Hippocampal formation (tissue), 2 donors: ENCODE data around the gene HNRNPL.
"Not testable (repeated sequence)": the region's sequence is repeated elsewhere in the genome, so short reads cannot be mapped to it uniquely, and the experiment has no call there.

Experiments
- DNase-seq, 2 donors: peaks; one replicate each; lab custom pipeline; 2025; lab: John Stamatoyannopoulos, UW

The HNRNPL gene

DNA sequence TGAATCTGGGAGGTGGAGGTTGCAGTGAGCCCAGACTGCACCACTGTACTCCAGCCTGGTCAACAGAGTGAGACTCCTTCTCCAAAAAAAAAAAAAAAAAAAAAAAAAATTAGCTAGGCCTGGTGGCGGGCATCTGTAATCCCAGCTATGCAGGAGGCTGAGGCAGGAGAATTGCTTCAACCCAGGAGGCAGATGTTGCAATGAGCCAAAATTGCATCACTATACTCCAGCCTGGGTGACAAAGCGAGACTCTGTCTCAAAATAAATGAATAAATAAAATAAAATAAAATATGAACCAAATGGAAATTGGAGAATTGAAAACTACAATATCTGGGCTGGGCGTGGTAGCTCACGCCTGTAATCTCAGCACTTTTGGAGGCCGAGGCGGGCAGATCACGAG, 20.6 kb downstream of the HNRNPL start:
- not testable (repeated sequence) for DNase-seq

DNA sequence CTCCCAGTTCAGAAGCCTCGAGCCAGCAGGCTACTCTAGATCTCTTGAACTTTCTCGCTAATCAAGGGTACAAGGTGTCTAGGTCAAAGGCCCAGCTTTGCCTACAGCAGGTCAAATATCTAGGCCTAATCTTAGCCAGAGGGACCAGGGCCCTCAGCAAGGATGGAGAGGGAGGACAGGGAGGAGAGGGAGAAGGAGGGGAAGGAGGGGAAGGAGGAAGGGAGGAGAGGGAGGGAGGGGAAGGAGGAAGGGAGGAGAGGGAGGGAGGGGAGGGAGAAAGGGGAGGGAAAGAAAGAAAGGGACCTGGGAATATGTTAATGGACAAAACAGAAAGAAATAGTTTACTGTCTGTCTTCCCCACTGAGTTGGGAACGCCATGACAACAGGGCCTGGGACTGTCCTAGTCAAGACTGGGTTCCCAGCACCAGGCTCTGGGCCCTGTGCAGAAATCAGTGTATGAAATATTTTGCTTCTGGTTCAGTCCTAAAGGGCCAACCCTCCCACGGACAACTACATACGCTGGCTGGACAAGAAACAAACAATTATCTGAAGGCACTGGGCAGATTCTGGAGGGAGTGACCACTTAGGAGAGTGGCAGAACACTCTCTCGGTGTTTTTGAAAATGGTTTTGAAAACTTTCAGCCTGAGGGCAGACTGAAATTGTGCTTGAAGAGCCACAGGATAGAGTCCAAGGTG, 22.8 kb downstream of the HNRNPL start:
- no peak for DNase-seq

DNA sequence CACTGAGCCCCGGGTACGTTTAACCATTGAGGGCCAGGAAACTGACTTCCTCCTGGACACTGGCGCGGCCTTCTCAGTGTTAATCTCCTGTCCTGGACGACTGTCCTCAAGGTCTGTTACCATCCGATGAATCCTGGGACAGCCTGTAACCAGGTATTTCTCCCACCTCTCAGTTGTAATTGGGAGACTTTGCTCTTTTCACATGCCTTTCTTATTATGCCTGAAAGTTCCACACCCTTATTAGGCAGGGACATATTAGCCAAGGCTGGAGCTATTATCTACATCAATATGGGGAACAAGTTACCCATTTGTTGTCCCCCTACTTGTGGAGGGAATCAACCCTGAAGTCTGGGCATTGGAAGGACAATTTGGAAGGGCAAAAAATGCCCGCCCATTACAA, 23.9 kb downstream of the HNRNPL start:
- DNase-seq: not testable (repeated sequence)

DNA sequence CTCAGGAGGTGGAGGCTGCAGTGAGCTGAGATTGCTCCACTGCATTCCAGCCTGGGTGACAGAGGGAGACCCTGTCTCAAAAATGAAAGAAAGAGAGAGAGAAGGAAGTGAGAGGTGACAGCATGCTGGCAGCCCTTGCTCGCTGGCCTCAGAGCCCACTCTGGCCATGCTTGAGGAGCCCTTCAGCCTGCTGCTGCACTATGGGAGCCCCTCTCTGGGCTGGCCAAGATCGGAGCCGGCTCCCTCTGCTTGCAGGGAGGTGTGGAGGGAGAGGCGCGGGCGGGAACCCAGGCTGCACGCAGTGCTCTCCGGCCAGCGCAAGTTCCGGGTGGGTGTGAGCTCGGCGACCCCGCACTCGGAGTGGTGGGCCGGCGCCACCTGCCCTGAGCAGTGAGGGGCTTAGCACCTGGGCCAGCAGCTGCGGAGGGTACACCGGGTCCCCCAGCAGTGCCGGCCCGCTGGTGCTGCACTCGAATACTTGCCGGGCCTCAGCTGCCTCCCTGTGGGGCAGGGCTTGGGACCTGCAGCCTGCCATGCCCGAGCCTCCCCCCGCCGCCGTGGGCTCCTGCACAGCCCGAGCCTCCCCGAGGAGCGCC, 28.5 kb downstream of the HNRNPL start:
- DNase-seq: not testable (repeated sequence)

DNA sequence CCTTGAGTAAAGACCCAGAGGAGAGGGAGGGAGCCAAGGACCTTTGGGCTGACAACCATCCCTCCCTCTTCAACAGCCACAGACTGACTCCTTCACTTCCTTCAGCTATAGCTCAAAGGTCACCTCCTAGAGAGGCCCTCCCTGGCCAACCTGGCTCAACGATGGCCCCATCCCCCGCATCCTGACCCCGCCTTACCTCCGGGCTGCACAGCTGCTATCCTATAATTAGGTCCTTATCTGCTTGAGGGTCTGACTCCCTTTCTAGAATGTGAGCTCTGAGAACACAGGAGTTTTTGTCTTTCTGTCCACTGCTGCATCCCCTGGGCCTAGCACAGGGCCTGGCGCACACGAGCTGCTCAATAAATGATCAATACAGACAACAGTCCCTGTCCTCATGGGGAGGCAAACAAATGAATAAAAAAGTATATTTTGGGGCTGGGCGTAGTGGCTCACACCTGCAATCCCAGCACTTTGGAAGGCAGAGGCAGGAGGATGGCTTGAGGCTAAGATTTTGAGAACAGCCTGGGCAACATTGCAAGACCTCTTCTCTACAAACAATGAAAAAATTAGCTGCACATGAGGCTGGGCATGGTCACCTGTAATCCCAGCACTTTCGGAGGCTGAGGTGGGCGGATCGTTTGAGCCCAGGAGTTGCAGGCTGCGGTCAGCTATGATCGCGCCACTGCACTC, 30.4 kb downstream of the HNRNPL start:
- DNase-seq: no peak

DNA sequence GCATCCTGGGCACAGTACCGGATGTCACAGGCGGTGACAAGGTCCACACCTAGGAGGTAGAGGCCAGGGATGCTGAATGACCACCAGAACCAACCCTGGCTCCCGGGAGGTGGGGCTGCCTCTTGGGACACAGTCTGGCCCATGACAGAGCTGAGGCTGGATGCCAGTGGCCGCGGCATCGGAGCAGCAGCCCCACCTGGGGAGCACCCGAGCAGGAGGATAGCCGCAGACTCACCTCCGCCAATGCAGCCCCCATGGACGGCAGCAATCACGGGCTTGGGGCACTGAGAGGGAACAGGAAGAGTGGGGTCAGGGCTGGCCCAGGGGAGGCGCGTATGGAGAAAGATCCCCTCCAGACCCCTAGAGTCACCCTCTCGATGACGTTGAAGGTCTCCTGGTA, 32.7 kb downstream of the HNRNPL start:
- no peak for DNase-seq

DNA sequence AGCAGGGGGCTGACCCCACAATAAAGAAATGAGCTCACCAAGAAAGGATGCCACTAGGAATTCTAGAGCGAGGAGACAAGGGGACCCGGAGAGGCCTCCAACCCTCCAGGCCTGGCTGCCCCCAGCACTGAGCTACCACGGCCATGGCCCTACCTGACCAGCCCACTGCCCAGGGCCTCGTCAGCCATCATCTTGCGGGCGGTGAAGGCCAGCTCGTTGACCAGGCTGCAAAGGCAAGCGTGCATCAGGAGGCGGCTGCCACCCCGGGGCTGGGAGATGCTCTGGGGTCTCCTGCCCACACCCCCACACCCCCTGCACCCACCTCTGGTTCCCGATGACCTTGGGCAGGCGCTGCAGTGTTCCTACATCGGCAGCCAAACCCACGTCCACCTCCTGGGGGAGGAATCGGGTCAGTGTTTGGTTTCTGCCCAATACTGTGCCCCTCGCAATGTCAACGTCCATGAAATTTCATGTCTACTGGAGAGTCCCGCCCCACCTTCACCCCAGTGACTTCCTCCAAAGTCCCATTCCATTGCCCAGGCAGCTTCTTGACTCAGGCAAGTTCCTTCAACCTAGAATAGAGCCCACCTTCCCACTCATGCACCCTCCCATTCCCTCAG, 33.5 kb downstream of the HNRNPL start:
- no peak for DNase-seq

DNA sequence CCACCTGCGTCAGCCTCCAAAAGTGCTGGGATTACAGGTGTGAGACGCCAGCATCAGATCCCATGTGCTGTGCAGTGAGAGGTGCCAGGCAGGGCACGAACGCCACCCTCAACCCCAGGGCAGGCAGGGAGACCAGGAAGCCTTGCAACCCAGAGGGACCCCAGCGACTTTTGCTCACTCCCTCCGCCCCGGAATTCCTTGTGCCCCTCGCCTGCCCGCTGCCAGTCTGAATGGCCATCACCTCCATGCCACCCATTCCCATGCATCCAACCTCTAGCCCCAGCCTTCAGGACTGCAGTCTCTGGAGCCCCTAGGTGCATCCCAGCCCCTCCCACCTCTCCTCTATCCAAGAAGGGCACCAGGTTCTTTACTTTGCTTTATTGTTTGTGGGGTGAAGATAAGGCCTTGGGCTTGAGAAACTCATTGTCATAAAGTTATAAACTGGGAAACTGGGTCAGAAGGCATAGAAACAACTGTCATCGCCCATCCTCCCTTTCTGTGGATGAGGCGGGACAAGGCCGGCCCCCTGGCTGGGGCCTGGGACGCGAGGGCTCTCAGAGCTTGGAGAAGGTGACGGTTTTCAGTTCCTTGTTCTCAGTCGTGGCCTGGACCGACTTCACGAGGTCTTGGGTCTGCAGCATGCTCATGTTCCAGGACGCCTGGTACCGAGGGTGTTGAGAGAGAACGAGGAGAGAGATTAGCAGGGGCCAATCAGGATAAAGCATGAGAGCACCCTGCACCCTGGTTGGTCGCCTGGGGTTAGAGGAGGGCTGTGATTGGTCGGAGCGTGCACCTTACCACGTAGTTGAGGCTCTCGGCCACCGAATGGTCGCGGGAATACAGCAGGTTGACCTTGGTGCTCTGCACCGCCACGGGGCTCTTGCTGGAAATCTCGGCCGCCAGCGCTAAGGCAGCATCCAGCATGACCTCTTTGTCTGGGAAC, 34.5 kb downstream of the HNRNPL start:
- DNase-seq: no peak

DNA sequence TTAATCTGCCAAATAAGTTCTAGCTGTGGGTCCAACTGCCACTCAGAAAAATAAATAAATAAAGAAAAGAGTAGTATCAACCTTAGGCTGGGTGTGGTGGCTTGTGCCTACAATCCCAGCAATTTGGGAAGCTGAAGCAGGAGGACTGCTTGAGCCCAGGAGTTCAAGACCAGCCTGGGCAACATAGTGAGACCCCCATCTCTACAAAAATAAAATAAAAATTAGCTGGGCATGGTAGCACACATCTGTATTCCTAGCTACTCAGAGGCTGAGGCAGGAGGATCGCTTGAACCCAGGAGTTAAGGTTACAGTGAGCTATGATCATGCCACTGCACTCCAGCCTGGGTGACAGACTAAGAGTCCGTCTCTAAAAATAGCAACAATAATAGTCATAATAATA, 35.9 kb downstream of the HNRNPL start:
- not testable (repeated sequence) for DNase-seq

DNA sequence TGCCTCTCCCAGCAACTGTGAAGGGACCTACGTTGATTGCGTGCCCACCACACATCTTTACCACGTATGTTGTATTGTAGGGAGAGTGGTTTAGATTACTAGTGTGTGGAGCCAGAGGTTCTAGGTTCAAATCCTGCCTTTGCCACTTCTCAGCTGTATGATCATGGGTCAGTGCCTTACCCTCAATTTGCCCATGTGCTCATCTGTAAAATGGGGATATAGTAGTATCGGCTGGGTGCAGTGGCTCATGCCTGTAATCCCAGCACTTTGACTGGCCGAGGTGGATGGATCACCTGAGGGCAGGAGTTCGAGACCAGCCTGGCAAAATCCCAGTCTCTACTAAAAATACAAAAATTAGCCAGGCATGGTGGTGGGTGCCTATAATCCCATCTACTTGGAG, 36.5 kb downstream of the HNRNPL start:
- DNase-seq: no peak

DNA sequence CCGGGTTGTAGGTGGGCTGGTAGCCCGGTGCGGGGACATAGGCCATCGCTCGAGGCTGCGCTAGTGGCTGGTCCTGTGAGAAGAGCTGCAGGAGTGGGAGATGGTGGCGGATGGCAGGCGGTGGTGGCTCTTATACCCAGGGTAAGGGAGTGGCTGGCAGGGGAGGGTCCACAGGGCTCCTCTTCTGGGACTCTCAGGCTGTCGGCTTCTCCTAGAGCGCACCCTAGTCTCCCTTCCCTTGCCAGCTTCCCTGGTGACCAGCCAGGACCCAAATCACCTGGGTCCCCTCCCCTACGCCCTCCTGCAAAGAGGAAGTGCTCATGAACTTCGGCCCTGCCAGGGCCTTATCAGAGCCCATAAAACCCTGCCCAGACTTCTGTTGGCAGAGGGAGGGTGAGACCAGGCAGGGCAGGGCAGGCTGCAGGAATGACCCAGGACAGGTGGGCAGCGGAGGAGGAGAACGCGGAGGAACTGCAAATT, 36.9 kb downstream of the HNRNPL start, which contains the start of gene LGALS4:
TSS of gene LGALS4 (minus strand) at position 105 of the 480 bp plus-strand sequence. CDS start at position 46, 59 bp downstream.
- no peak for DNase-seq

DNA sequence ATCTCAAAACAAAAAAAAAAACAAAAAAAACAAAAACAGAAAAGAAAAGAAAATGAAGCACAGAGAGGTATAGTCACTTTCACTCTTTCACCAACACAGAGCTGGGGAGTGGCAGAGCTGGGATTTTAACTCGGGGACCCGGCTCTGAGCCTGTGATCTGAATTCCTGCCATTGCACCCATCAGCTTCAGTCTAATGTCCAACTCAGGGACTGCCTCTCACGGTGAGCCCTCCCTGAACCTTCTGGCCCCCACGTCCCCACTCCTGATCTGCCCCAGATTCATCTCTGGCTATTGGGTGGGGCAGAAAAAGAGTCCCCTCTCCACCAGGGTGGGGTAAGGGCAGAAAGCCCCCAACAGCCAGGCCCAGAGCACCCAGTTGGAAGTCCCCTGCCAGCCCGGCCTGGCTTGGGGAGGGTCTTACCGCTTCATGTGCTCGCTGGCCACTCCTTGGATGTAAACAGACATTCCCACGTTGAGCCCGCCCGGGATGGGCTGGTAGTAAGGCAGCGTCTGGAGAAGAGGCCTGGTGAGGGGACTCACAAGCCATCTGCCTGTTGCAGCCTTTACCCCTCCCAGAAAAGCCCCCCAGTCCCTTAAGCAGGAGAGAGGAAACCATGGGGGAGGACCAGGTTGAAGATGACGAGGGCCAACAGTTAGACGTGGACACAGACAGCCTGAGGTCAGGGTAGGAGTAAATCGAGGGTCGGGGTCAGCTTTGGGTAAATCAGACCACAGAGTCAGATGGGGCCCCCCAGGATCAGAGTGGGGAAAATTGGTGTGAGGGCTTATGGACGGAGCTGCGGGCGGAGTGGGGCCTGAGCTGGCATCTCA, 37.6 kb downstream of the HNRNPL start:
- no peak for DNase-seq

DNA sequence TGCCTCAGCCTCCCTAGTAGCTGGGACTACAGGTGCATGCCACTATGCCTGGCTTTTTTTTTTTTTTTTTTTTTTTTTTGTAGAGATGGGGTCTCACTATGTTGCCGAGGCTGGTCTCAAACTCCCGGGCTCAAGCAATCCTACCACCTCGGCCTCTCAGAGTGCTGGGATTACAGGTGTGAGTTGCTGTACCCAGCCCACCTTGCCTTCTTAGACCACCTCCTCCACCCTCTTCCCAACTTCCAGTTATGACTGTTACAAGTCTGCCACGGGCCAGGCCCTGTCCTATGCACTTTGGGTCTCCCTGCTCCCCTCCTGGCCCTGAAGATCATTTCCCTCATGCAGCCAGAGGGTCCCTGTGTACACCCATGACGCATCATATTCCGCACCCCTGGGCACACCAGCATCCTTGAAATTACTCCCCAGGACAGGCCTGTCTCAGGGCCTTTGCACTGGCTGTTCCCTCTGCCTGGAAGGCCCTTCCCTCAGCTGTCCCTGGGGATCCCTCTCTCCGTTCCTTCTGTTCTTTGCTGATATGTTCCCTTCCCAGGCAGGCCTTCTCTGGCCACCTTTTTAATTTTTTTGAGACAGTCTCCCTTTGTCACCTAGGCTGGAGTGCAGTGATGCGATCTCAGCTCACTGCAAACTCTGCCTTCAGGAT, 40.1 kb downstream of the HNRNPL start:
- DNase-seq: no peak

DNA sequence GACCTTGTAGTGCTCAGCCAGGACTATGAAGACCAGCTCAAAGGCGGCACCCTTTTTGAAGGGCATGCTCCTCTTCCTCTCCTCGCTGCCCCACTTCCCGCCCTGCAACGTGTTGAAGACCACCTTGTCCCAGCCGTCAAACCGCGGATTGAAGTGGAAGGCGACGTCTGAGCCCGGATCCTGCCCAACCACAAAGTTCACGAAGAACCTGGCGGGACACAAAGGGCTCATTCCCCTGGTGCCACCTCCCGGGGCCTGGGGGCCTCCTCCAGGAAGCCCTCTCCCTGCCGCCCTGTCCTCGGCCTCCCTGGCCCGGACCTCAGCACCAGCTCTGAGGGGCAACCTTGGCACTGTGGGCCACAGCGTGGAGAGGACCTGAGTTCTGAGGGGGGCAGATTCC, 41.0 kb downstream of the HNRNPL start:
- DNase-seq: no peak

DNA sequence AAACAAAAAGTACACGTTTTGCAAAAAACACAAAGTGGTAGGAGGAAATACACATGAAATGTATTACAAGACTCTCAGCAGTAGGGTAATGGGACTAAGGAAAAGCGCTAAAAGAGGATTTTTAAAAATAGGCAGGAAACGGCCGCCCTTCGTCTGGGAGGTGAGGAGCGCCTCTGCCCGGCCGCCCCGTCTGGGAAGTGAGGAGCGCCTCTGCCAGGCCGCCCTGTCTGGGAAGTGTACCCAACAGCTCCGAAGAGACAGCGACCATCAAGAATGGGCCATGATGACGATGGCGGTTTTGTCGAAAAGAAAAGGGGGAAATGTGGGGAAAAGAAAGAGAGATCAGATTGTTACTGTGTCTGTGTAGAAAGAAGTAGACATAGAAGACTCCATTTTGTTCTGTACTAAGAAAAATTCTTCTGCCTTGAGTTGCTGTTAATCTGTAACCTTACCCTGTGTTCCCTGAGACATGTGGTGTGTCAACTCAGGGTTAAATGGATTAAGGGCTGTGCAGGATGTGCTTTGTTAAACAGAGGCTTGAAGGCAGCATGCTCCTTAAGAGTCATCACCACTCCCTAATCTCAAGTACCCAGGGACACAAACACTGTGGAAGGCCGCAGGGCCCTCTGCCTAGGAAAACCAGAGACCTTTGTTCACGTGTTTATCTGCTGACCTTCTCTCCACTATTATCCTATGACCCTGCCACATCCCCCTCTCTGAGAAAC, 42.2 kb downstream of the HNRNPL start:
- DNase-seq: not testable (repeated sequence)

DNA sequence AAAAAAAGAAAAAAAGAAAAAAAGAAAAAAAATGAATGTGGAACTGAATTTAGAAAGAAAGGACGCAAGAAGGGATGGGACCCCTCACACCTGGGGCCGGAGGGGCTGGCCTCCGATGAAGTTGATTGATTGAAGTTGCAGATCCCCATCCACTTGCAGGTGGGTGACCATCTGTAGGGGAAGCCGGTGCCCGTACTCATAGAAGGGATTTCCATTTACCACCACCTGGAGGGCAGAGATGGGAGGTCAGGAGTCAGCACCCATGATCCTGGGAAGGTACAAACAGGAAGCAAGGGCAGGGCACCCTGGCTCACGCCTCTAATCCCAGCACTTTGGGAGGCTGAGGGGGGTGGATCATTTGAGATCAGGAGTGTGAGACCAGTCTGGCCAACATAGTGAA, 43.4 kb downstream of the HNRNPL start:
- DNase-seq: no peak

DNA sequence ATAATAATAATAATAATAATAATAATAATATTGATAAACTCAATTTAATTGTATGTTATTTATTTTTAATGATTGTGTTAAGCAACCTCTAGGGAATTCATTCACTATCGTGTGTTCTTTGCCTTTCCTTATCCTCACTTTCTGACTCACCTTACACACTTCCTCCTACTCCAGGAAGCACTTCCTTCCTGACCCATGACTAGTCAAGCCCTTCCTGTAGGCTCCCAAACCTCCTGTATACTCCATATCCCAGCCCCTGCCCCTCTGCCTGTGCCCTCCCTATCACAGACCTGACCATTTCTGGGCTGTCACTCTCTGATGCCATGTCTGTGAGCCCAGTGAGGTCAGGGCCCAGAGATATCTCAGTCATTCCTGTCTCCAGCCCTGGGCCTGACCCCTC, 44.6 kb downstream of the HNRNPL start:
- DNase-seq: no peak

DNA sequence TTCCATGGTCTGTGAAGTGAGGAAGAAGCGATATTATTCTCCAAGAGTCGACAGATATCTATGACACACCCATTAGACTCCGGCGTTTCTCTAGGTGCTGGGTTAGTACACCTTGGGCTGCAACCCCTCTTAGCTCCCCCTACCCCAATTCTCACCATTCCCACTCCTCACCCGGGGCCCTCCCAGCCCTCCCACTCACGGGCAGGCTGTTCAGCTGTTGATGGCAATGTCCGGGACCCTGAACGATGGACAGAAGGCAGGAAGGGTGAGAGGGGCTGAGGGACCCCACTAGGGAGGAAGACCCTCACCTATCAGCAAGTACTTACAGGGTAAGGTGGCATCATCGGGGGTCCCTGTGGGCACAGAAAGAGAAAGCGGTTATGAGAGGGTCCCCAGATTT, 46.2 kb downstream of the HNRNPL start:
- DNase-seq: no peak

DNA sequence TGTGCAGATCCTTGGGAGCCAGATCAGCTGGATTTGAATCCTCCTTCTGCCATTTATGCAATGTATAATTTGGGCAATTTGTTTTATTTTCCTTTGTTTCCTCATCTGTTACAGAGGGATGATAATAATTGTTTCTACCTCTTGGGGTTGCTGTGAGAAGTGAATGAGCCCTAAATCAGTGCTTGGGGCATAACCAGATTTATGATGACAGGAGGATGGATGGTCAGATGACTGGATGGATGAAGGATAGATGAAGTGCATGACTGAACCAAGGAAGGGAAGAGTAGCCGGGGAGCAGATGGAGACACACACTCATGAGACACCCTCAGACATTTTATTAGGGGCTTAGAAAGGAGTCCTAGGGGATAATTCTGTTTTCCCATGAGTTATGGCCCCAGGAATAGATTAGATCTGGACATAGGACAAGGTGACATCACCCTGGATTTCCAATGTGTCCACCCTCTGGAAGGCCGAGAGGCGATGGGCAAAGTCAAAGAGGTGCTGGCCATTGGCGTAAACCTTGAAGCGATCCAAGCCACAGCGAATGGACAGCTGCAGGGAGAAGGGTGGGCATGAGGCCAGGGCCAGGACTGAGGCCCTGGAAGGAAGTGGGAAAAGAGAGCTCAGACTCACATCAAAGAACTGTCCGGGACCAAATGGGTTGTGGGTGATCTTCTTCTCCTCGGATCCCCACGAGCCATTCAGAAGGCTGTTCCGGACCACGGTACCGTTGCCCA, 48.3 kb downstream of the HNRNPL start:
- no peak for DNase-seq
